GM18505 (cell line): ENCODE results near the gene LMNB1.
"Not testable (repeated sequence)": the region's sequence is repeated elsewhere in the genome, so short reads cannot be mapped to it uniquely, and the experiment has no call there.

Source experiments
- ATAC-seq: cut with Tn5 transposase; IDR thresholded peaks from one replicate; pipeline ENCODE4 v1.9.1; 2021; ENCODE audit not compliant: unreplicated experiment
- POLR2A ChIP-seq: IDR thresholded peaks from 4 replicates; pipeline ENCODE4 v1.6.1; 2011; ENCODE audit warnings: borderline replicate concordance; ENCODE audit not compliant: insufficient read depth, insufficient read length; ENCODE audit errors: extremely low read depth

Gene LMNB1

GRCh38 chr5:126757713-126758357 lies 19.1 kb upstream of the LMNB1 start:
- no peak for TF ChIP-seq POLR2A
- no peak for ATAC-seq

- no peak for TF ChIP-seq POLR2A
- ATAC-seq, result no peak
Observed at GRCh38 chr5:126763371-126763770, 13.6 kb upstream of the LMNB1 start.

- TF ChIP-seq POLR2A, result no peak
- no peak for ATAC-seq
Observed at GRCh38 chr5:126769703-126770102, 7.2 kb upstream of the LMNB1 start.

- not testable (repeated sequence) for ATAC-seq
Observed at GRCh38 chr5:126773536-126773935, 3.4 kb upstream of the LMNB1 start.

- not testable (repeated sequence) for ATAC-seq
Observed at GRCh38 chr5:126774595-126774994, 2.3 kb upstream of the LMNB1 start.

GRCh38 chr5:126777257-126777974 lies 480 bp downstream of the LMNB1 start:
- peak; percentile 15 for ATAC-seq
- TF ChIP-seq POLR2A, result no peak

GRCh38 chr5:126777975-126778674 lies 1.2 kb downstream of the LMNB1 start:
- peak; percentile 93 for TF ChIP-seq POLR2A
- peak; percentile 60 for ATAC-seq

GRCh38 chr5:126778675-126779403 lies 1.9 kb downstream of the LMNB1 start:
- peak; percentile 0 for ATAC-seq
- TF ChIP-seq POLR2A, result no peak

GRCh38 chr5:126780165-126780827 lies 3.4 kb downstream of the LMNB1 start:
- TF ChIP-seq POLR2A, result no peak
- no peak for ATAC-seq

GRCh38 chr5:126788409-126788808 lies 11.5 kb downstream of the LMNB1 start:
- not testable (repeated sequence) for ATAC-seq

- no peak for TF ChIP-seq POLR2A
- no peak for ATAC-seq
Observed at GRCh38 chr5:126793097-126793496, 16.2 kb downstream of the LMNB1 start.

GRCh38 chr5:126793648-126794047 lies 16.7 kb downstream of the LMNB1 start:
- not testable (repeated sequence) for ATAC-seq

- no peak for ATAC-seq
- TF ChIP-seq POLR2A, result no peak
Observed at GRCh38 chr5:126794157-126794828, 17.4 kb downstream of the LMNB1 start.
